SH-SY5Y (cell line): ENCODE results near the gene STAT5B.

Source experiments
- GATA2 ChIP-seq: IDR thresholded peaks from 2 replicates; pipeline ENCODE4 v1.6.1; 2011; ENCODE audit warnings: mild to moderate bottlenecking, low read depth, low read length
- GATA3 ChIP-seq: IDR thresholded peaks from 2 replicates; pipeline ENCODE4 v1.6.1; 2011; ENCODE audit warnings: low read depth, mild to moderate bottlenecking, low read length, moderate library complexity

DNA sequence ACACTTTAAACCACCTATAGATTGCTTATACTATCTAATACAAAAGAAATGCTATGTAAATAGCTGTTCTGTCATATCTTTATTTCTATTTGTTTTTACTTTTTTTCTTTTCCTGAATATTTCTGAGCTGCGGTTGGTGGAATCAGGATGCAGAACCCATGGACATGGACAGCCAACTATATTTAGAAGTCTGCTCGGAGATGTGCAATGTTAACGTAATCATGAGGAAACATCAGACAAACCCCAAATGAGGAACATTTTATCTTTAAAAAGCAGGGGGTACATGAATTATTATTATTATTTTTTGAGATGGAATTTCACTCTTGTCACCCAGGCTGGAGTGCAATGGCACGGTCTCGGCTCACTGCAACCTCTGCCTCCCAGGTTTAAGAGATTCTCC is 50.5 kb downstream of the STAT5B start:
- TF ChIP-seq GATA3 (no peak), GATA2 (no peak)
